Measurements from ENCODE around the gene CRACDL.

The CRACDL gene

GRCh38 chr2:98746426-98746825 lies 189.6 kb downstream of the CRACDL start:
- Histone ChIP-seq H3K4me1 (ENCODE audit: control insufficient read depth, insufficient read depth, low read length) (no peaks in the 10 kb centered on the region), H3K9ac (ENCODE audit: low read length) (no peak overlapping the region), H3K4me3 (ENCODE audit: low read length) (no peak overlapping the region), H3K27ac (ENCODE audit: low read depth, low read length) (no peak overlapping the region), H3K36me3 (ENCODE audit: control insufficient read depth, insufficient read depth, low read length) (no peaks in the 10 kb centered on the region), H3K27me3 (ENCODE audit: control insufficient read depth, insufficient read depth, low read length) (no peaks in the 10 kb centered on the region)

- no peak overlapping the region for H3K27ac ChIP-seq (ENCODE audit: low read depth, low read length)
Measured at GRCh38 chr2:98744595-98744994, 191.4 kb downstream of the CRACDL start.

More at GRCh38 chr2:98744595-98744994, 191.4 kb downstream of the CRACDL start:
- H3K36me3 ChIP-seq (ENCODE audit: control insufficient read depth, insufficient read depth, low read length), result no peaks in the 10 kb centered on the region
- H3K4me3 ChIP-seq (ENCODE audit: low read length), result no peak overlapping the region
- no peaks in the 10 kb centered on the region for H3K27me3 ChIP-seq (ENCODE audit: control insufficient read depth, insufficient read depth, low read length)
- H3K9ac ChIP-seq (ENCODE audit: low read length), result no peak overlapping the region
- no peaks in the 10 kb centered on the region for H3K4me1 ChIP-seq (ENCODE audit: control insufficient read depth, insufficient read depth, low read length)

Data from rectal smooth muscle tissue (tissue), 1 donor.